Prostate gland (tissue), 2 donors: Measurements from ENCODE around the gene ELAC1.

ENCODE experiments used
- POLR2A ChIP-seq: fragments of 450-650 bp; IDR thresholded peaks from one replicate; pipeline ENCODE4 v1.6.1; 2016; ENCODE audit warnings: antibody characterized with exemption, mild to moderate bottlenecking
- POLR2AphosphoS5 ChIP-seq: sonication (generic); formaldehyde crosslinking; IDR thresholded peaks from one replicate; pipeline ENCODE4 v1.6.1; 2017; ENCODE audit warnings: antibody characterized with exemption
- TF ChIP-seq, protein P1 (sequence below), 4 experiments: fragments of 200-600 bp in 2 of 4; fragments of 450-650 bp in 2 of 4; sonication (generic) in 2 of 4; IDR thresholded peaks; 1 replicate in 3 of 4; 2 replicates in 1 of 4; pipeline ENCODE4 v1.5.1; 2016 to 2019; ENCODE audit warnings: antibody characterized with exemption in 4 of 4, mild to moderate bottlenecking in 2 of 4, moderate library complexity in 2 of 4

- TF ChIP-seq, protein P1, sequence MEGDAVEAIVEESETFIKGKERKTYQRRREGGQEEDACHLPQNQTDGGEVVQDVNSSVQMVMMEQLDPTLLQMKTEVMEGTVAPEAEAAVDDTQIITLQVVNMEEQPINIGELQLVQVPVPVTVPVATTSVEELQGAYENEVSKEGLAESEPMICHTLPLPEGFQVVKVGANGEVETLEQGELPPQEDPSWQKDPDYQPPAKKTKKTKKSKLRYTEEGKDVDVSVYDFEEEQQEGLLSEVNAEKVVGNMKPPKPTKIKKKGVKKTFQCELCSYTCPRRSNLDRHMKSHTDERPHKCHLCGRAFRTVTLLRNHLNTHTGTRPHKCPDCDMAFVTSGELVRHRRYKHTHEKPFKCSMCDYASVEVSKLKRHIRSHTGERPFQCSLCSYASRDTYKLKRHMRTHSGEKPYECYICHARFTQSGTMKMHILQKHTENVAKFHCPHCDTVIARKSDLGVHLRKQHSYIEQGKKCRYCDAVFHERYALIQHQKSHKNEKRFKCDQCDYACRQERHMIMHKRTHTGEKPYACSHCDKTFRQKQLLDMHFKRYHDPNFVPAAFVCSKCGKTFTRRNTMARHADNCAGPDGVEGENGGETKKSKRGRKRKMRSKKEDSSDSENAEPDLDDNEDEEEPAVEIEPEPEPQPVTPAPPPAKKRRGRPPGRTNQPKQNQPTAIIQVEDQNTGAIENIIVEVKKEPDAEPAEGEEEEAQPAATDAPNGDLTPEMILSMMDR (IDR thresholded peaks at IDR 0.05), result no peak
- TF ChIP-seq POLR2A (no peak), POLR2AphosphoS5 (no peak)
Observed at GRCh38 chr18:51010218-51010617, 42.4 kb downstream of the ELAC1 start.
